Stomach smooth muscle (tissue), 2 donors: ENCODE results near the gene CA9.
"Not testable (repeated sequence)": the region's sequence is repeated elsewhere in the genome, so short reads cannot be mapped to it uniquely, and the experiment has no call there.

Experiments
- H3K27ac ChIP-seq: one replicate; pipeline ENCODE4 v1.7.0; 2013; ENCODE audit warnings: mild to moderate bottlenecking, low read length, inconsistent platforms
- H3K27me3 ChIP-seq, 2 donors: one replicate each; pipeline ENCODE4 v1.7.0; 2013; ENCODE audit warnings: low read length in 2 of 2; ENCODE audit not compliant: insufficient read depth in 2 of 2, control insufficient read depth in 1 of 2
- H3K36me3 ChIP-seq, 2 donors: one replicate each; pipeline ENCODE4 v1.7.0; 2013; ENCODE audit warnings: low read length in 2 of 2; ENCODE audit not compliant: control insufficient read depth in 2 of 2, insufficient read depth in 2 of 2
- H3K4me1 ChIP-seq: one replicate; pipeline ENCODE4 v1.7.0; 2013; ENCODE audit warnings: low read length; ENCODE audit not compliant: control insufficient read depth, insufficient read depth
- H3K4me3 ChIP-seq, 2 donors: one replicate each; pipeline ENCODE4 v1.7.0; 2013; ENCODE audit warnings: low read length in 2 of 2
- H3K9ac ChIP-seq, 2 donors: one replicate each; pipeline ENCODE4 v1.7.0; 2013; ENCODE audit warnings: low read length in 2 of 2, mild to moderate bottlenecking in 1 of 2
- H3K9me3 ChIP-seq, 2 donors: one replicate each; pipeline ENCODE4 v1.7.0; 2013; ENCODE audit warnings: low read length in 2 of 2; ENCODE audit not compliant: control insufficient read depth in 2 of 2
- donor health status: healthy.
- donor health status: Pancreatic carcinoma.

The CA9 gene

GRCh38 chr9:35639631-35640030 lies 34.1 kb upstream of the CA9 start:
- Histone ChIP-seq H3K27me3 (no peaks in the 10 kb centered on the region), H3K9me3 (no peaks in the 10 kb centered on the region), H3K27ac (no peak overlapping the region), H3K4me3 (no peak overlapping the region), H3K9ac (no peak overlapping the region), H3K36me3 (no peaks in the 10 kb centered on the region), H3K4me1 (no peaks in the 10 kb centered on the region)

GRCh38 chr9:35640431-35640830 lies 33.3 kb upstream of the CA9 start:
- not testable (repeated sequence) for H3K9ac ChIP-seq, H3K27me3 ChIP-seq, H3K4me3 ChIP-seq, H3K27ac ChIP-seq, H3K36me3 ChIP-seq, H3K4me1 ChIP-seq, H3K9me3 ChIP-seq

- not testable (repeated sequence) for H3K4me1 ChIP-seq, H3K27me3 ChIP-seq, H3K9me3 ChIP-seq, H3K27ac ChIP-seq, H3K36me3 ChIP-seq, H3K4me3 ChIP-seq, H3K9ac ChIP-seq
Observed at GRCh38 chr9:35641478-35641877, 32.2 kb upstream of the CA9 start.

GRCh38 chr9:35643046-35643445 lies 30.7 kb upstream of the CA9 start:
- peaks cover 12% of the 10 kb centered on the region for H3K4me1 ChIP-seq
- H3K27me3 ChIP-seq: no peaks in the 10 kb centered on the region

GRCh38 chr9:35645736-35646135 lies 28.0 kb upstream of the CA9 start:
- peak overlapping the region in 1 of 2 donors; percentile 80 for H3K9ac ChIP-seq
- H3K27me3 ChIP-seq, H3K36me3 ChIP-seq, H3K27ac ChIP-seq, H3K9me3 ChIP-seq: not testable (repeated sequence)
- peak overlapping the region in 1 of 2 donors; percentile 85 for H3K4me3 ChIP-seq
- H3K4me1 ChIP-seq: peaks cover 19% of the 10 kb centered on the region

More at GRCh38 chr9:35643046-35643445, 30.7 kb upstream of the CA9 start:
- Histone ChIP-seq H3K9me3 (no peaks in the 10 kb centered on the region), H3K9ac (no peak overlapping the region), H3K27ac (no peak overlapping the region), H3K4me3 (no peak overlapping the region), H3K36me3 (no peaks in the 10 kb centered on the region)

- Histone ChIP-seq H3K9me3 (no peaks in the 10 kb centered on the region), H3K4me1 (peaks cover 20% of the 10 kb centered on the region)
Observed at GRCh38 chr9:35646153-35646532, 27.6 kb upstream of the CA9 start.

GRCh38 chr9:35646533-35647265 lies 27.0 kb upstream of the CA9 start:
- Histone ChIP-seq H3K36me3 (no peaks in the 10 kb centered on the region), H3K9me3 (no peaks in the 10 kb centered on the region), H3K4me1 (peaks cover 20% of the 10 kb centered on the region), H3K4me3 (peak overlapping the region; percentile 74 to 85), H3K9ac (peak overlapping the region; percentile 80 to 89), H3K27me3 (no peaks in the 10 kb centered on the region), H3K27ac (peak overlapping the region; percentile 76)

More at GRCh38 chr9:35646153-35646532, 27.6 kb upstream of the CA9 start:
- Histone ChIP-seq H3K27me3 (no peaks in the 10 kb centered on the region), H3K27ac (peak overlapping the region; percentile 76), H3K36me3 (no peaks in the 10 kb centered on the region), H3K9ac (peak overlapping the region; percentile 80 to 89), H3K4me3 (peak overlapping the region; percentile 74 to 85)

- H3K27ac ChIP-seq: no peak overlapping the region
- no peaks in the 10 kb centered on the region for H3K36me3 ChIP-seq
- H3K4me1 ChIP-seq: peaks cover 20% of the 10 kb centered on the region
- no peak overlapping the region for H3K4me3 ChIP-seq
- no peaks in the 10 kb centered on the region for H3K27me3 ChIP-seq
- H3K9me3 ChIP-seq: no peaks in the 10 kb centered on the region
- H3K9ac ChIP-seq: no peak overlapping the region
Observed at GRCh38 chr9:35649431-35650340, 24.0 kb upstream of the CA9 start.

- Histone ChIP-seq H3K4me1 (peaks cover 20% of the 10 kb centered on the region), H3K36me3 (no peaks in the 10 kb centered on the region), H3K27ac (no peak within 1 kb of the TSS)
Observed at GRCh38 chr9:35650341-35651158, 23.2 kb upstream of the CA9 start, which contains the start of gene SIT1. Gene SIT1, minus strand, starts transcription at chr9:35650931. Its CDS starts 78 bp downstream, at chr9:35650853.

More at GRCh38 chr9:35650341-35651158, 23.2 kb upstream of the CA9 start, which contains the start of gene SIT1:
- Histone ChIP-seq H3K9me3 (no peaks in the 10 kb centered on the region), H3K4me3 (no peak within 1 kb of the TSS), H3K9ac (no peak within 1 kb of the TSS), H3K27me3 (no peaks in the 10 kb centered on the region)
